Dermis blood vessel endothelial cell (primary cell): ENCODE measurements around the gene IL18RAP. TPM values are rescaled to one million over a fixed set of nuclear protein-coding genes. Genes with fewer than 3 reads are reported as not detected.
A peak's percentile ranks its signal among the peaks of the same experiment; 100 is the strongest.

Source experiments
- DNase-seq: peaks from one replicate; pipeline ENCODE4 v3.0.0; 2010
- total RNA-seq: library from RNA; depleted of rRNA; stranded (reverse); fragments of >200 nt; gene quantifications from 2 replicates; pipeline ENCODE4 v1.2.3, GENCODE V29; 2014

Gene IL18RAP
- total RNA-seq, 1 donor from 2014 or later, result not detected

DNA sequence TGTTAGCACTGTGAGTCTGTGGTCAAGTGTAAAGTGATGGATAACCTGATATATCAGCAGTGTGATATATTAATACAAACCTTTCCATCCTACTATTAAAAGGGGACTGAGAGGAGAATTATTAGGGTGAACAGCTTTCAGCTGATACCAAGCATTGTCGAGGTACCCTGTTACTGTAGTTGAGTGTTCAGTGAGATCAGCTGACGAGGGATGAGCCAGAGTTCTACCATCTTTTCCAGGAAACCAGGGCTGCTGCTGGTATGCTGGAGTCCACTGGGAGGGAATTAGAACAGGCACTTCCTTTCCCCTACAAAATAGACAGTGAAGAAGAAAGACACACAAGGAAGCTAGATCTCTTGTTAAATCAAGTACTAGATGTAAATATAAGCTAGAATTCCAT, 408 bp downstream of the IL18RAP start:
- no peak for DNase-seq

- no peak for DNase-seq
Observed at GRCh38 chr2:102424754-102425153, 1.8 kb downstream of the IL18RAP start.

- no peak for DNase-seq
Observed at GRCh38 chr2:102425441-102426132, 2.6 kb downstream of the IL18RAP start.

DNA sequence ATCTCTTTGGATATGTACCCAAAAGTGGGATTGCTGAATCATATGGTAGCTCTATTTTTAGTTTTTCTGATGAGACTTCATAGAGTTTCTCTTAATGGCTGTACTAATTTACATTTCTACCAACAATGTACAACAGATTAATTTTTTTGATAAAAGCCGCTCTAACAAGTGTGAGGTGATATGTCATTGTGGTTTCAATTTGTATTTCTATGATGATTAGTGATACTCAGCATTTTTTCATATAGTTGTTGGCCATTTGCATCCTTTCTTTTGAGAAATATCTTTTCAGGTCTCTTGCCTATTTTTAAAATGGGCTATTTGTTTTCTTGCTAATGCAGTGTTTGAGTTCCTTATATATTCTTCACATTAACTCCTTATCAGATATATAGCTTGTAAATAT, 4.3 kb downstream of the IL18RAP start:
- DNase-seq, result no peak

DNA sequence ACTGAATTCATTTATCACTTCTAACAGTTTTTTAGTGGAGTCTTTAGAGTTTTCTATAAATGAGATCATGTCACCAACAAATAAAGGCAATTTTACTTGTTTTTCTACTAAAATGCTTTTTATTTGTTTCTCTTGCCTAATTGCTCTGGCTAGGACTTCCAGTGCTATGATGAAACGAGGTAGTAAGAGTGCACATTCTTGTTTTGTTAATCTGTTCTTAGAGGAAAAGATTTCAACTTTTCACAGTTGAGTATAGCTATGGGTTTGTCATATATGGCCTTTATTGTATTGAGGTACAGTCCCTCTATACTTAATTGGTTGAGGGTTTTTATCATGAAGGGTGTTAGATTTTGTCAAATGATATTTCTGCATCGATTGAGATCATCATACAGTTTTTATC, 5.6 kb downstream of the IL18RAP start:
- no peak for DNase-seq

DNA sequence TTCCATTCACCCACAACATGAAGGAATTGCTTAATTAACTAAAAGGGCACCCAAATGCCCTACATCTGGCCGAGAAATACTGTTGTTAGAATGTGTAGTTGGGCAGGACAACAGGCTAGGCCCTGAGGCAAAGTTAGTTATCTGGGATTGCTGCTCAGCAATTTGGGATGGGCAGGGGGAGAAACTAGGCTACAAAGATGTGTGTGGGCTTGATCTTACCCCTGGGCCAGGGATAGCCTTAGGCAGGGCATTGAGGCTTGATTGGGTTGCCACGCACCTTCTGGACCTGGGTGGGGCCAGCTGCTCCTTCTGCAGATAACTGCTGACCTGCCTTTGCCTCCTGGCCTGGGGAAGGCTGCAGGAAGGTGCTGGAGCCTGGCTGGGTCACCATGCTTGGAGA, 9.4 kb downstream of the IL18RAP start:
- DNase-seq, result no peak

GRCh38 chr2:102433973-102434654, 11.2 kb downstream of the IL18RAP start:
- DNase-seq, result no peak

DNA sequence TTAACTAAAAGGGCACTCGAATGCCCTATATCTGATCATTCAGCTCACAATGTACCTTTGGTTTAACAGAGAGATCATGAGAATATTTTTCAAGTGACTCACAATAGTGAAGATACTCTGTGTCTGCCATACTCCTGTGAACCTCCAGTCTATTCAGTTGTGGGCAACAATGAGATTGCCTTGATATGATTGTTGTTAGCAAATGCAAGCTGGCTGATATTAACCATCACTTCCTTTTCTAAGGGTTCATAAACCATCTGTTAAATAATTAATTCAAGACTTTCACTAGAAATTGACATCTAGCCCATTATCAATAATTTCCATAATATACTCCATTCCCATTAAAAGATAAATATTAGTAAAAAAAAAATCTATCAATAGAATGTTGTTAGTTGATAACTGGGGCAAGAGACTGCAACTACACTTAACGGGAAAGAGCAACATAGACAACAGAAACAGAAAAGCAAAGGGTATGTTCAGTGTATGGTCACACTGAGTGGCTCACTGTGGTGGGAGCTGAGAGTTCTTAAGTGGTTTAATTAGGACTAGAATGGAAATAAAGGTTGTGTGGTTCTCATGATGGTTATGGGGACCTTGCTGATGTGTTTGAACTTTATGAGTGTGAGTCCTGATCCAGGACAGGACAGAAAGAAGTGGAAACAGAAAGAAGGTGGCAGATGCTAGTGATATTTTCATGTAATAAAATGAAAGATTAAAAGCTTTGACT, 11.9 kb downstream of the IL18RAP start:
- no peak for DNase-seq

DNA sequence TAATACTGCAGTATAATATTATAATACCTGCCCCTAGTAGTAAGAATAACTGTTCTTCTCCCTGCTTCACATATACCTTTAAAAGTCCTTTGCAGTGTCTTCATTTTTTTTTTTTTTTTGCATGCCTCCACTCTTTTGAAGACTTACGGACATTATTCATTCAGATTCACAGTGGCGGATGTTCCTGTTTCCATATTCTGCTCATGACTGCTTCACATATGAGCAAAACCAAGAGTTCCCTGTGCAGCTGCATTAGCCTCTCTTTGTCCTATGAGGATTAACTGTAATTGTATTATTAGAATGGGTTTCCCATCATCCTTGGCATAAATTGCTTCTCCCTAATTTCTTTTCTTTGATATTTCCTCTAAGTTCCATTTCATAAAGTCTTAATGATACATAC, 12.8 kb downstream of the IL18RAP start:
- DNase-seq, result no peak

DNA sequence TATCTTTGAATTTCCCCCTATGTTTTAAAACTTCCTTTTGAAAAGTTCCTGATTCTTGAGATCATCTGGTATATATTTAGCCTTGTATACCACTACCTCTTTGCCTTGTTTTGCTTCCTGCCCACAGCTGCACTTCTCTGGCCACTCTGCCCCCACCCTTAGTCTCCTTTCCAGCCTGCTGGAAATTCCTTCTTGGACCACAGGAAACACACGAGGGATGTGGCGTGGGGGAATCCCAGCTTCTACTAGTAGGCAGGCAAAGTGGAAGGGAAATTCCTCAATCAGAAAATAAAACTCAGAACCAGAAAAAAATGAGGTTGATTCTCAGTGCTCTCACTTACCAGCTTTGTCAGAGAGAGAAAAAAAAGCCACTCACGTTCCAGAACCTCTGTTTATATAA, 13.4 kb downstream of the IL18RAP start:
- peak; percentile 82 for DNase-seq

- DNase-seq, result no peak
Observed at GRCh38 chr2:102437122-102437521, 14.2 kb downstream of the IL18RAP start.

- DNase-seq, result no peak
Observed at GRCh38 chr2:102438111-102438510, 15.2 kb downstream of the IL18RAP start.

- DNase-seq, result no peak
Observed at GRCh38 chr2:102438578-102438977, 15.6 kb downstream of the IL18RAP start.

- DNase-seq, result peak; percentile 12
Observed at GRCh38 chr2:102439065-102439695, 16.2 kb downstream of the IL18RAP start.

DNA sequence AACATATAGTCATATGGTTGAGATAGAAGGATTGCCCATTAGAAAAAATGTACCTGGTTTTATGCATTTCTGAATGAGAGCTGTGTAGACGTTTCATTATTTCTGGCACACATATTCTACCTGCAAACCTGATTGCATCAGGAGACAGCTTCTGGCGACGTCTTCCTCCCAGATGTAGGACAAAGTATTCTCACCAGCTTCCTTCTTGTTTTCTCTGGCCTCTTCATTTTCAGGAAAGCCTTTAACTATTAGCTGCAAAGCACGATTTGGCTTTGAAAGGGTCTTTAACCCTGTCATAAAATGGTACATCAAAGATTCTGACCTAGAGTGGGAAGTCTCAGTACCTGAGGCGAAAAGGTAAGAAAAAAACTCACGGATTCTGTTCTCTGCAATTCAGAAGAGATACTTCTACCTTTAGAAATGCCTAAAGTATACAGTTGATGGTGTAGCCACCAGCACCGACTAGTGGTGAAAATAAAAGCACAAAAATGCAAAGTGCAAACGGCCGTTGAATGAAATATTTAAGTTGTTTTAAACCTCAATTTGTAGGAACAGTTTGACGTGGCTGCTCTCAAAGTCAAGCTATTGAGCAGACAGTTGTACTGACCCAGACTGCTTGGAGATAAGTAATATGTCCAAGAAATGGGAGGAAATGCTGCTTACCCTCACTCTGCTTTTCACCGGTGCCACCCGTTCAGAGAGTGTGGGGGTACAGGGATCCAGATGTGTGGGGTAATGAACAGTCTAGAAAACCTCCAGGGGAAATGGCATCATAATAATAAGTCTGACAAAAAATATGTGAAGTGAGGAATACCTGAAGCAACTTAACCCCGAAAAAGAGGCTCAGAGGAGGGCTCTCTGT, 20.2 kb downstream of the IL18RAP start:
- DNase-seq, result peak; percentile 66

- no peak for DNase-seq
Observed at GRCh38 chr2:102444233-102444632, 21.3 kb downstream of the IL18RAP start.

- DNase-seq, result no peak
Observed at GRCh38 chr2:102446936-102447335, 24.0 kb downstream of the IL18RAP start.

DNA sequence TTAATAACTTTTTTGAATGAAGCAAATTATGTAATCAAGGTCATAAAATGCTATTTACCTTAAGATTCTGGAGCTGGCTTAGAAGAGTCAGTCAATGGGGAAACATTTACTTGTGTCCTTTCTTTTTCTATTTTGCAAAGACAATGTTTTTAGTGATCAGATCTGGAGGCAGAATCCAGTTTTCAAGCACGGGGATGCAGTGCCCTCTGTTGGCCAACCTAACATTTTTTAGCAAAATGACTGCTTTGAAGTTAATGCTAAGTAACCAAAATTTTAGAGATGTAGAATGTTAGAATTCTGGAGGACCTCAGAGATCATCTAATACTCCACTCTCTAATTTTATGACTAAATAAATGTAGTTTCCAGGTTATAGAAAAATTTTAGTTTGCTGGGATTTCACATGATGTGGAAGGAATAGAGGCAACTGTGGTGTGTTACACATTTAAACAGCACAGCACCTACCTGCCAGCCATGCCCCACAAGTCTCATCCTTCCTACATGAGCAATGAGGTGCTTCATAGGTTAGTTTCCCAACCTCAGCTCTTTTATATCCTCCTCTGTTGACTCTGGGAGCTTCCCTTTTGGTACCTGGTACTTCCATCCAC, 26.5 kb downstream of the IL18RAP start:
- DNase-seq, result peak; percentile 72

- DNase-seq, result peak; percentile 14
Observed at GRCh38 chr2:102451968-102452367, 29.0 kb downstream of the IL18RAP start.

- DNase-seq, result no peak
Observed at GRCh38 chr2:102453501-102453900, 30.5 kb downstream of the IL18RAP start.

- DNase-seq, result no peak
Observed at GRCh38 chr2:102455061-102455670, 32.2 kb downstream of the IL18RAP start.
